Measurements from ENCODE around the gene CMBL.
"Not testable (repeated sequence)": the region's sequence is repeated elsewhere in the genome, so short reads cannot be mapped to it uniquely, and the experiment has no call there.

Gene CMBL

GRCh38 chr5:10285362-10285761, 22.3 kb downstream of the CMBL start:
- DNase-seq (ENCODE audit: low read depth) = not testable (repeated sequence)

- peak; percentile 75 for DNase-seq (ENCODE audit: low read depth)
Measured at GRCh38 chr5:10283927-10284635, 23.6 kb downstream of the CMBL start.

GRCh38 chr5:10279925-10280720, 27.6 kb downstream of the CMBL start:
- DNase-seq (ENCODE audit: low read depth) = no peak

DNA sequence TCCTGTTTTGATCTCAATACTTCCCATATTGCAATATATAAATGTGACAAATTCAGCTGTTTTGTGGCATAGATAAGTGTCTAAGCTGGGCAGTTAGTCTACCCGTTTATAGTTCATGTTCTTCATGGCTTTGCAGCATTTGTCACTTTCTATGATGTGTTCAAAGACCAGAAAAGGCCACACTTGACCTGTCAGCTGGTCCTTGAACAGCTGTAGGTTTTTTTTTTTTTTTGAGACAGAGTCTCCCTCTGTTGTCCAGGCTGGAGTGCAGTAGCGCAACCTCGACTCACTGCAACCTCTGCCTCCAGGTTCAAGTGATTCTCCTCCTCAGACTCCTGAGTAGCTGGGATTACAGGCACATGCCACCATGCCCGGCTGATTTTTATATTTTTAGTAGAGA, 28.4 kb downstream of the CMBL start:
- DNase-seq (ENCODE audit: low read depth) = no peak

GRCh38 chr5:10278658-10279279, 28.9 kb downstream of the CMBL start:
- DNase-seq (ENCODE audit: low read depth) = no peak

- DNase-seq (ENCODE audit: low read depth) = no peak
Measured at GRCh38 chr5:10277773-10278630, 29.7 kb downstream of the CMBL start.

GRCh38 chr5:10276691-10277090, 31.0 kb downstream of the CMBL start:
- DNase-seq (ENCODE audit: low read depth) = no peak

DNA sequence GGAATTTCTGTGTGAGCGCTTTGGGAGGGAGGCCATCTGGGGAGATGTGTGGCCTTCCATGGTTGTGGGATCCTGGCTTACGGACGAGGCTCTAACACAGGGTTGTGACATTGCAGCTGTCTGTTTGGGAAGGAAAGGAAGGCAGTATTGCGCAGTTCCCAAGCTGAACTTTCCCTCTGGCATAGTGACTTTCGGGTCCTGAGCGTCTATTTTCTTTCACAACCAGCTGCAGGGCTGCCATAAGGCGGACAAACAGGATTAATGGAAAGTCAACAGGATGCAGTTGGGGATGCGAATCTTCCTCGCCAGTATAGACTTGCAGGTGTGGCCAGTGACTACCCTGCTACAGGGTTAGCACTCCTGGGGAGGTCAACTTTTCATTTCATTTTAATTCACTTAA, 31.7 kb downstream of the CMBL start:
- DNase-seq (ENCODE audit: low read depth) = no peak

DNA sequence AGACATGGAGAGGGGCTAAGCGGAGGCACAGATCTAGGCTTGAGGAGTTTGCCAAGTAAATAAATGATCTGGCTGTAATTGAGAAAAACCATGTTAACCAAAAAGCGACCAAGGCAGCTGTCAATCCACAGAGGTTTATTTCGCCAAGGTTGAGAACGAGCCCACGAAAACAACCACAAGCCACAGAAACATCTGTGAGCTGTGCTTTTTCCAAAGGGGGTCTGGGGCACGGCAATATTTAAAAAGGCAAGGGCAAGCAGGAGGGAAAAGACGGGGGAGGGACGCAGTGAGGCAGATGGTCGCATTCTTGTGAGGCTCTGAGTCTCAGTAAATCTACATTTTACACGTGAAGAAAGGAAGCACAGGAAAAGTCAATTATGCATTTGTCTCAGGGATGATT, 32.2 kb downstream of the CMBL start:
- DNase-seq (ENCODE audit: low read depth) = no peak

DNA sequence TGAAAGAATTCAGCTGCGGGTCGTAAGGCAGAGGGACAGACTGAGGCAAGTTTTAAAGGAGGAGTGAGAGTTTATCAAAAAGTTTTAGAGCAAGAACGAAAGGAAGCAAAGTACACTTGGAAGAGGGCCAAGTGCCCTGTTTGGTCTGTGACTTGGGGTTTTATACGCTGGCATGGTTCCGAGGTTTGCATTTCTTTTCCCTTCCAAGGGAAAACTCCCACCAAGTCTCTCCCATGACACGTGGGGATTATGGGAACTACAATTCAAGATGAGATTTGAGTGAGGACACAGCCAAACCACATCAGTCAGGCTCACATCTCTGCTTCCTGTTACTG, 34.9 kb downstream of the CMBL start:
- DNase-seq (ENCODE audit: low read depth) = not testable (repeated sequence)

DNA sequence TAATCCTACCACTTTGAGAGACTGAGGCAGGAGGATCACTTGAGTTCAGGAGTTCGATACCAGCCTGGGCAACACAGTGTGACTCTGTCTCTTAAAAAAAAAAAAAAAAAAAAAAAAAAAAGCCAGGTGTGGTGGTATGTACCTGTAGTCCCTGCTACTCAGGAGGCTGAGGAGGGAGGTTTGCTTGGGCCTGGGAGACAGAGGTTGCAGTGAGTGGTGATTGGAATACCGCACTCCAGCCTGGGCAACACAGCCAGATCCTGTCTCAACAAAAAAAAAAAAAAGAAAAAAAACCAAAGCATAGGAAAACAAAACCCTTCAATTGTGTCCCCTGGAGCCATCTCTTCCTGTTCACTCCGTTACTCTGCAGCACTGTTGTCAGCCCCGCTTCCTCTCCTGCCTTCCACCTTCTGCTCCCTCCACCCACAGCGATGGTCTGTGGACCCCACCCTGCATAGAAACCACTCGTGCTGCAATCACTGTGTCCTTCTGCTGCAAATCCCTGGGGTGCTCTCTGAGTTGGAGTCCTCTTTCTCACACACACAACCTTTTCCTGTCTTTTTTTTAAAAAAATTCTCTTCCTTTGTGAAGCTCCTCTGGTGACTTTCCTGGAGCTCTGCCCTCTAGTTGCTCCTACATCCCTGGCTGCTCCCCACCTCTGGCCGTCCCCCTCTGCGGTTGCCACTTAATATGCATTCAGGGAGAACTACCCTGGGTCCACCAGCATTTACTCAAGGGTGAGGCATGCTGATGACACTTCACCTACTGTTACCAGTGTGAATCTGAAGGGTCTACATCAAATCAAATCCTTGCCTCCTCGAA, 35.4 kb downstream of the CMBL start:
- DNase-seq (ENCODE audit: low read depth) = no peak

DNA sequence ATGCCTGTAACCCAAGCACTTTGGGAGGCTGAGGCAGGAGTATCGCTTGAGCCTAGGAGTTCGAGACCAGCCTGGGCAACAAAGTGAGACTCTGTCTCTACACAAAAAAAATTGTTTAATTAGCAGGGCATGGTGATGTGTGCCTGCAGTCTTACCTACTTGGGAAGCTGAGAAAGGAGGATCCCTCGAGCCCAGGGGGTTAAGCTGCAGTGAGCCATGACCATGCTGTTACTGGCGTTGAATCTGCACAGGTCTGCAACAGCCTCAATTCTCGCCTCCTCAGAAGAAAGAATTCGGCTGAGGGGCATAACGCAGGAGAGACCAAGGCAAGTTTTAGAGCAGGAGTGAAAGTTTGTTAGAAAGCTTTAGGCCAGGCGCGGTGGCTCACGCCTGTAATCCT, 39.6 kb downstream of the CMBL start:
- no peak for DNase-seq (ENCODE audit: low read depth)

DNA sequence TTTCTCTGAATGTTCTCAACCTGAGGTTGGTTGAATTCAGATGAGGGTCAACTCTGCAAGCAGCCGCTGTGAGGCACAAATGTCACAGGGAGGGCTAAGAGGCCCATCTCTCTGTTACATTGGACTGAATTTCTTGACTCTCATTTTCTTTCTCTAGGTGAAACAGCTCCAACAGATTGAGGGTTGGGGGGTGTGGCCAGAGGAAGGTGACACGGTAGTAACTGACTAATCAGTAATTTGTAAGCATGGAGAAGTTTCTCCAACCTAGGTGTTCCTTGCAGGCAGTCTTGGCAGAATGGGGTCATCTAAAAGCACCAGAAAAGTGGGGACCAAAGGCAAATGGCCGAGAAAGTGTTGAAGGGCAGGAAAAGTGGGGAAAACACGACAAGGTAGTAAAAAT, 40.9 kb downstream of the CMBL start:
- DNase-seq (ENCODE audit: low read depth) = no peak

DNA sequence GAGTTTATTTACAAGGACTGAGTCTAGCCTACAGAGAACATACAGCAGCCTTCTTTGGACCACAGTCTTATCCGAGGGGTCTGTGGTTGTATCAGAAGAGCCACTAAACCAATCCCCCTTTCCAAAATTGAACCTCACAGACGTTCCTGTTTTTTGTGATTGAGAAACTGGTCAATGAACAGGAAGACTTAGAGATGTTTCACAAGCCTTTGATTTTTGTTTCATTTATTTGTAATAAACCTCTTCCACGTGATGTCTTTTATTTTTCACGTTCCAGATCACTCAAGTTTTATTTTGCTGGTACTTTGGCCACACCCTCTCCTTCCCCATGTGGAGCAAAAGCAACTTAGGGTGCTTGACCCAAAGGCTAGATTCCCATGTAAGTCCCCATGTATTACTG, 41.6 kb downstream of the CMBL start:
- DNase-seq (ENCODE audit: low read depth) = no peak

- no peak for DNase-seq (ENCODE audit: low read depth)
Measured at GRCh38 chr5:10265245-10266109, 42.2 kb downstream of the CMBL start.

DNA sequence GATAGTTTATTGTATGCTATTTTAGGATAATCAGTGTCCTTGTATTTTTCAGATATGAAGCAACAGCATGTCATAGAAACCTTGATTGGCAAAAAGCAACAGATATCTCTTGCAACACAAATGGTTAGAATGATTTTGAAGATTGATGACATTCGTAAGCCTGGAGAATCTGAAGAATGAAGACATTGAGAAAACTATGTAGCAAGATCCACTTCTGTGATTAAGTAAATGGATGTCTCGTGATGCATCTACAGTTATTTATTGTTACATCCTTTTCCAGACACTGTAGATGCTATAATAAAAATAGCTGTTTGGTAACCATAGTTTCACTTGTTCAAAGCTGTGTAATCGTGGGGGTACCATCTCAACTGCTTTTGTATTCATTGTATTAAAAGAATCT, 43.1 kb downstream of the CMBL start:
- DNase-seq (ENCODE audit: low read depth) = no peak

DNA sequence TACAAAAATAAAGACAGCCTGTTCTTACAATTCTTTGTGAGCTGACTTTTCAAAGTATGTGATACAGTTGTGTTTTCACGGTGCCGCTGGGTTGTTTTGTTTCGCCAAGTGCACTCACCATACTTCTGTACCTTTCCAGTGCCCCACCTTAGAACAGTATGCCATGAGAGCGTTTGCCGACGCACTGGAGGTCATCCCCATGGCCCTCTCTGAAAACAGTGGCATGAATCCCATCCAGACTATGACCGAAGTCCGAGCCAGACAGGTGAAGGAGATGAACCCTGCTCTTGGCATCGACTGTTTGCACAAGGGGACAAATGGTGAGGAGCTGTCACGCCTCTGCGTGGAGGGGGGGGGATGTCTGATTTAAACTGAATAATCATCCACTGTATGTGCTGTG, 44.7 kb downstream of the CMBL start:
- DNase-seq (ENCODE audit: low read depth) = no peak

DNA sequence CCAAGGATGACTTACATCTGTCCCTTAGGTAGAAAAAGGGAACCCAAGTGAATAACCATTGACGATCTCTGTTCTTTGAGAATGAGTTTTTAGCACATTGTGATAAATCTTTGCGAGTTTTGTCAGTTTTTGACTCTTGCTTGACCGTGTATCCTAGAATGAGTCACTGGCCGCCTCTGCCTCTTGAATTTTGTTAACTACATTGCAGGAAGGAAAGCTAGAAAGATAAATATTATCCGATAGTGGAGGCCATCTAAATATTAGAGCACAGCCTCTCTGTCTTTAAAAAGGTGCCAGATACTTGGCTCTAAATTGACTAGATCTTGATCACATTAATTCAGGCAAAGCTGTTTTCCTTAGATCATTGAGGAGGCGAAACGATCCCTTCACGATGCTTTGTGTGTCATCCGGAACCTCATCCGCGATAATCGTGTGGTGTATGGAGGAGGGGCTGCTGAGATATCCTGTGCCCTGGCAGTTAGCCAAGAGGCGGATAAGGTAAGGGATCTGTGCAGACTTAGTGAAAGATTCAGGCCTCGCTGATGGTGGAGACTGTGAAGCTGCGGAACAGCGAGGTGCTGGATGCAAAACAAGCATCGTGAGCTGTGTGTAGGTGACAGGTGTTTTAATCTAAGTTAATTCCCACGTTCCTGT, 45.5 kb downstream of the CMBL start:
- DNase-seq (ENCODE audit: low read depth) = no peak

GRCh38 chr5:10261065-10261464, 46.6 kb downstream of the CMBL start:
- no peak for DNase-seq (ENCODE audit: low read depth)

GRCh38 chr5:10259899-10260298, 47.8 kb downstream of the CMBL start:
- no peak for DNase-seq (ENCODE audit: low read depth)
